ENCODE results near the gene DOCK6.
"Not testable (repeated sequence)": the region's sequence is repeated elsewhere in the genome, so short reads cannot be mapped to it uniquely, and the experiment has no call there.

Gene DOCK6

GRCh38 chr19:11168568-11168967, 93.8 kb downstream of the DOCK6 start:
- no peak for DNase-seq

- no peak for DNase-seq
Measured at GRCh38 chr19:11166281-11167142, 95.8 kb downstream of the DOCK6 start.

GRCh38 chr19:11165486-11166030, 96.8 kb downstream of the DOCK6 start:
- no peak for DNase-seq

- DNase-seq = no peak
Measured at GRCh38 chr19:11164879-11165406, 97.4 kb downstream of the DOCK6 start.

- no peak for DNase-seq
Measured at GRCh38 chr19:11164296-11164695, 98.0 kb downstream of the DOCK6 start.

GRCh38 chr19:11160440-11160768, 101.9 kb downstream of the DOCK6 start:
- not testable (repeated sequence) for DNase-seq

GRCh38 chr19:11159598-11160439, 102.5 kb downstream of the DOCK6 start:
- no peak for DNase-seq

- DNase-seq = peak; percentile 72 to 99 (median 86)
Measured at GRCh38 chr19:11155373-11156120, 106.8 kb downstream of the DOCK6 start, which contains the start of gene SPC24. Gene SPC24 (minus strand): TSS chr19:11155782. CDS start chr19:11155776, 6 bp downstream.

- no peak for DNase-seq
Measured at GRCh38 chr19:11154683-11155047, 107.7 kb downstream of the DOCK6 start.

GRCh38 chr19:11152318-11153062, 109.8 kb downstream of the DOCK6 start:
- no peak for DNase-seq

GRCh38 chr19:11151181-11151580, 111.1 kb downstream of the DOCK6 start:
- no peak for DNase-seq

Data from T-helper 2 cell (primary cell).